ENCODE data around the gene SRPX2. TPM values are rescaled to one million over a fixed set of nuclear protein-coding genes. Genes with fewer than 3 reads are reported as not detected.

Gene SRPX2
- total RNA-seq, 2 experiments from 2014 or later, result not detected

- POLR2A ChIA-PET, result no interaction called here
- peaks cover 2% of the 10 kb centered on the region for H3K27me3 Mint-ChIP-seq
- intact Hi-C loops (cut with DNase I, micrococcal nuclease), result no loop called here
- no peaks in the 10 kb centered on the region for H3K4me1 Mint-ChIP-seq
- H3K36me3 Mint-ChIP-seq (ENCODE audit: low read depth), result no peaks in the 10 kb centered on the region
- no peak for DNase-seq
- no peaks in the 10 kb centered on the region for H3K9me3 Mint-ChIP-seq (ENCODE audit: low read depth)
- CTCF ChIA-PET, result interaction anchor here (0.6 to 1.2 kb wide), 3 partner anchors 21 to 1392 kb away, joined by 3 read pairs; no protein-coding TSS in a partner anchor
- no peak overlapping the region for H3K4me3 Mint-ChIP-seq
- no peak overlapping the region for H3K27ac Mint-ChIP-seq
- no peak for ATAC-seq
These were observed 8.3 kb downstream of the SRPX2 start for GRCh38 chrX:100652266-100652665.

- ATAC-seq (no peak), DNase-seq (no peak)
- Mint-ChIP-seq H3K9me3 (ENCODE audit: low read depth) (no peaks in the 10 kb centered on the region), H3K4me3 (no peak overlapping the region), H3K27me3 (peaks cover 4% of the 10 kb centered on the region), H3K27ac (no peak overlapping the region), H3K4me1 (no peaks in the 10 kb centered on the region), H3K36me3 (ENCODE audit: low read depth) (no peaks in the 10 kb centered on the region)
- POLR2A ChIA-PET, result no interaction called here
- CTCF ChIA-PET, result interaction anchor here (1.3 to 1.5 kb wide), 2 partner anchors 31 to 33 kb away, joined by 5 to 7 read pairs; no protein-coding TSS in a partner anchor
- intact Hi-C loops (cut with DNase I, micrococcal nuclease), result no loop called here
These were observed 10.3 kb downstream of the SRPX2 start for GRCh38 chrX:100654261-100654660.

GRCh38 chrX:100658941-100659381 is 15.0 kb downstream of the SRPX2 start:
- ATAC-seq, result no peak
- H3K36me3 Mint-ChIP-seq (ENCODE audit: low read depth), result no peaks in the 10 kb centered on the region
- H3K4me3 Mint-ChIP-seq, result no peak overlapping the region
- H3K27ac Mint-ChIP-seq, result no peak overlapping the region
- H3K9me3 Mint-ChIP-seq (ENCODE audit: low read depth), result no peaks in the 10 kb centered on the region
- ChIA-PET POLR2A (no interaction called here), CTCF (no interaction called here)
- no peak for DNase-seq
- no peaks in the 10 kb centered on the region for H3K4me1 Mint-ChIP-seq
- intact Hi-C loops (cut with DNase I, micrococcal nuclease), result no loop called here
- peaks cover 2% of the 10 kb centered on the region for H3K27me3 Mint-ChIP-seq

- intact Hi-C loops (cut with DNase I, micrococcal nuclease), result no loop called here
- DNase-seq (no peak), ATAC-seq (no peak)
- no peak overlapping the region for H3K27ac Mint-ChIP-seq
- peaks cover 2% of the 10 kb centered on the region for H3K27me3 Mint-ChIP-seq
- H3K36me3 Mint-ChIP-seq (ENCODE audit: low read depth), result no peaks in the 10 kb centered on the region
- H3K4me1 Mint-ChIP-seq, result no peaks in the 10 kb centered on the region
- CTCF ChIA-PET, result no interaction called here
- no peak overlapping the region for H3K4me3 Mint-ChIP-seq
- H3K9me3 Mint-ChIP-seq (ENCODE audit: low read depth), result no peaks in the 10 kb centered on the region
- POLR2A ChIA-PET, result no interaction called here
These were observed 15.6 kb downstream of the SRPX2 start for GRCh38 chrX:100659431-100660137.

GRCh38 chrX:100662170-100662569 is 18.2 kb downstream of the SRPX2 start:
- no peaks in the 10 kb centered on the region for H3K36me3 Mint-ChIP-seq (ENCODE audit: low read depth)
- H3K27ac Mint-ChIP-seq, result no peak overlapping the region
- no peaks in the 10 kb centered on the region for H3K4me1 Mint-ChIP-seq
- intact Hi-C loops (cut with DNase I, micrococcal nuclease), result no loop called here
- ATAC-seq, result no peak
- H3K4me3 Mint-ChIP-seq, result no peak overlapping the region
- peaks cover 2% of the 10 kb centered on the region for H3K27me3 Mint-ChIP-seq
- no peak for DNase-seq
- ChIA-PET POLR2A (no interaction called here), CTCF (interaction anchor here (0.7 to 1.0 kb wide), 2 partner anchors 25 to 106 kb away, joined by 3 to 4 read pairs; no protein-coding TSS in a partner anchor)
- no peaks in the 10 kb centered on the region for H3K9me3 Mint-ChIP-seq (ENCODE audit: low read depth)

GRCh38 chrX:100662796-100663195 is 18.8 kb downstream of the SRPX2 start:
- intact Hi-C loops (cut with DNase I, micrococcal nuclease), result no loop called here
- ChIA-PET CTCF (interaction anchor here (0.7 to 1.0 kb wide), 2 partner anchors 25 to 106 kb away, joined by 3 to 4 read pairs; no protein-coding TSS in a partner anchor), POLR2A (no interaction called here)
- no peak for ATAC-seq
- Mint-ChIP-seq H3K4me3 (no peak overlapping the region), H3K27me3 (peaks cover 2% of the 10 kb centered on the region), H3K4me1 (no peaks in the 10 kb centered on the region), H3K36me3 (ENCODE audit: low read depth) (no peaks in the 10 kb centered on the region), H3K9me3 (ENCODE audit: low read depth) (no peaks in the 10 kb centered on the region), H3K27ac (no peak overlapping the region)
- no peak for DNase-seq

- Mint-ChIP-seq H3K27me3 (peaks cover 2% of the 10 kb centered on the region), H3K9me3 (ENCODE audit: low read depth) (no peaks in the 10 kb centered on the region), H3K27ac (no peak overlapping the region), H3K4me3 (no peak overlapping the region), H3K36me3 (ENCODE audit: low read depth) (no peaks in the 10 kb centered on the region), H3K4me1 (no peaks in the 10 kb centered on the region)
- DNase-seq (no peak), ATAC-seq (no peak)
- ChIA-PET CTCF (no interaction called here), POLR2A (no interaction called here)
- intact Hi-C loops (cut with DNase I, micrococcal nuclease), result no loop called here
These were observed 19.6 kb downstream of the SRPX2 start for GRCh38 chrX:100663642-100664041.

GRCh38 chrX:100672966-100673365 is 29.0 kb downstream of the SRPX2 start:
- Mint-ChIP-seq H3K9me3 (ENCODE audit: low read depth) (no peaks in the 10 kb centered on the region), H3K4me1 (peaks cover 9% of the 10 kb centered on the region), H3K27me3 (no peaks in the 10 kb centered on the region), H3K27ac (no peak overlapping the region), H3K36me3 (ENCODE audit: low read depth) (no peaks in the 10 kb centered on the region), H3K4me3 (no peak overlapping the region)
- ATAC-seq (no peak), DNase-seq (no peak)
- intact Hi-C loops (cut with DNase I, micrococcal nuclease), result no loop called here
- POLR2A ChIA-PET, result no interaction called here
- CTCF ChIA-PET, result interaction anchor here (0.6 to 1.6 kb wide), 5 partner anchors 12 to 564 kb away, joined by 3 to 9 read pairs (median 5); no protein-coding TSS in a partner anchor

- intact Hi-C loops (cut with DNase I, micrococcal nuclease), result no loop called here
- ChIA-PET CTCF (interaction anchor here (0.6 to 1.6 kb wide), 4 partner anchors 21 to 564 kb away, joined by 3 to 9 read pairs (median 4); no protein-coding TSS in a partner anchor), POLR2A (no interaction called here)
- no peaks in the 10 kb centered on the region for H3K27me3 Mint-ChIP-seq
- no peak overlapping the region for H3K27ac Mint-ChIP-seq
- H3K9me3 Mint-ChIP-seq (ENCODE audit: low read depth), result no peaks in the 10 kb centered on the region
- H3K4me1 Mint-ChIP-seq, result peaks cover 9% of the 10 kb centered on the region
- ATAC-seq (no peak), DNase-seq (no peak)
- H3K36me3 Mint-ChIP-seq (ENCODE audit: low read depth), result no peaks in the 10 kb centered on the region
- H3K4me3 Mint-ChIP-seq, result no peak overlapping the region
These were observed 29.5 kb downstream of the SRPX2 start for GRCh38 chrX:100673397-100673953.

- H3K4me1 Mint-ChIP-seq, result peaks cover 9% of the 10 kb centered on the region
- no peak overlapping the region for H3K27ac Mint-ChIP-seq
- ChIA-PET POLR2A (no interaction called here), CTCF (interaction anchor here (1.1 to 2.1 kb wide), 3 partner anchors 10 to 94 kb away, joined by 3 to 8 read pairs (median 5); no protein-coding TSS in a partner anchor)
- H3K9me3 Mint-ChIP-seq (ENCODE audit: low read depth), result no peaks in the 10 kb centered on the region
- no peaks in the 10 kb centered on the region for H3K27me3 Mint-ChIP-seq
- intact Hi-C loops (cut with DNase I, micrococcal nuclease), result no loop called here
- DNase-seq, result no peak
- no peak overlapping the region for H3K4me3 Mint-ChIP-seq
- H3K36me3 Mint-ChIP-seq (ENCODE audit: low read depth), result no peaks in the 10 kb centered on the region
- no peak for ATAC-seq
These were observed 30.7 kb downstream of the SRPX2 start for GRCh38 chrX:100674705-100675104.

GRCh38 chrX:100677611-100678181 is 33.7 kb downstream of the SRPX2 start:
- Mint-ChIP-seq H3K36me3 (ENCODE audit: low read depth) (no peaks in the 10 kb centered on the region), H3K27me3 (no peaks in the 10 kb centered on the region), H3K4me1 (peaks cover 9% of the 10 kb centered on the region), H3K4me3 (no peak overlapping the region), H3K9me3 (ENCODE audit: low read depth) (no peaks in the 10 kb centered on the region), H3K27ac (no peak overlapping the region)
- ATAC-seq (no peak), DNase-seq (no peak)
- intact Hi-C loops (cut with DNase I, micrococcal nuclease), result no loop called here
- ChIA-PET CTCF (no interaction called here), POLR2A (no interaction called here)

- intact Hi-C loops (cut with DNase I, micrococcal nuclease), result no loop called here
- no peak for ATAC-seq
These were observed 36.8 kb downstream of the SRPX2 start for GRCh38 chrX:100680756-100681155.

More at GRCh38 chrX:100680756-100681155, 36.8 kb downstream of the SRPX2 start:
- Mint-ChIP-seq H3K27me3 (no peaks in the 10 kb centered on the region), H3K36me3 (ENCODE audit: low read depth) (no peaks in the 10 kb centered on the region), H3K4me1 (peaks cover 4% of the 10 kb centered on the region), H3K4me3 (no peak overlapping the region), H3K9me3 (ENCODE audit: low read depth) (no peaks in the 10 kb centered on the region), H3K27ac (no peak overlapping the region)
- DNase-seq, result no peak
- CTCF ChIA-PET, result interaction anchor here (1.0 to 11.2 kb wide), 2 partner anchors 9 to 87 kb away, joined by 3 to 134 read pairs; no protein-coding TSS in a partner anchor
- POLR2A ChIA-PET, result no interaction called here
